Stimulated activated naive CD8-positive, alpha-beta T cell treated with anti-CD3 and anti-CD28 coated beads, Interleukin-15, Interleukin-2, amounts not matched to agents 100 ng/mL and 50 ng/mL, for 24 hours (primary cell): Measurements from ENCODE around the gene CD9.
A peak's percentile ranks its signal among the peaks of the same experiment; 100 is the strongest.
"Not testable (repeated sequence)": the region's sequence is repeated elsewhere in the genome, so short reads cannot be mapped to it uniquely, and the experiment has no call there.

Experiments used
- H3K27ac Mint-ChIP-seq: one replicate; pipeline ENCODE4 v1.8.0; 2021; ENCODE audit warnings: mild to moderate bottlenecking, mixed read lengths
- H3K27me3 Mint-ChIP-seq: one replicate; pipeline ENCODE4 v1.8.0; 2021; ENCODE audit warnings: mixed read lengths
- H3K36me3 Mint-ChIP-seq: one replicate; pipeline ENCODE4 v1.8.0; 2021; ENCODE audit warnings: low read depth, mixed read lengths
- H3K4me1 Mint-ChIP-seq: one replicate; pipeline ENCODE4 v1.8.0; 2021; ENCODE audit warnings: low read depth, mixed read lengths
- H3K4me3 Mint-ChIP-seq: one replicate; pipeline ENCODE4 v1.8.0; 2021; ENCODE audit warnings: mild to moderate bottlenecking, mixed read lengths
- H3K9me3 Mint-ChIP-seq: one replicate; pipeline ENCODE4 v1.8.0; 2021; ENCODE audit warnings: mixed read lengths

The CD9 gene

DNA sequence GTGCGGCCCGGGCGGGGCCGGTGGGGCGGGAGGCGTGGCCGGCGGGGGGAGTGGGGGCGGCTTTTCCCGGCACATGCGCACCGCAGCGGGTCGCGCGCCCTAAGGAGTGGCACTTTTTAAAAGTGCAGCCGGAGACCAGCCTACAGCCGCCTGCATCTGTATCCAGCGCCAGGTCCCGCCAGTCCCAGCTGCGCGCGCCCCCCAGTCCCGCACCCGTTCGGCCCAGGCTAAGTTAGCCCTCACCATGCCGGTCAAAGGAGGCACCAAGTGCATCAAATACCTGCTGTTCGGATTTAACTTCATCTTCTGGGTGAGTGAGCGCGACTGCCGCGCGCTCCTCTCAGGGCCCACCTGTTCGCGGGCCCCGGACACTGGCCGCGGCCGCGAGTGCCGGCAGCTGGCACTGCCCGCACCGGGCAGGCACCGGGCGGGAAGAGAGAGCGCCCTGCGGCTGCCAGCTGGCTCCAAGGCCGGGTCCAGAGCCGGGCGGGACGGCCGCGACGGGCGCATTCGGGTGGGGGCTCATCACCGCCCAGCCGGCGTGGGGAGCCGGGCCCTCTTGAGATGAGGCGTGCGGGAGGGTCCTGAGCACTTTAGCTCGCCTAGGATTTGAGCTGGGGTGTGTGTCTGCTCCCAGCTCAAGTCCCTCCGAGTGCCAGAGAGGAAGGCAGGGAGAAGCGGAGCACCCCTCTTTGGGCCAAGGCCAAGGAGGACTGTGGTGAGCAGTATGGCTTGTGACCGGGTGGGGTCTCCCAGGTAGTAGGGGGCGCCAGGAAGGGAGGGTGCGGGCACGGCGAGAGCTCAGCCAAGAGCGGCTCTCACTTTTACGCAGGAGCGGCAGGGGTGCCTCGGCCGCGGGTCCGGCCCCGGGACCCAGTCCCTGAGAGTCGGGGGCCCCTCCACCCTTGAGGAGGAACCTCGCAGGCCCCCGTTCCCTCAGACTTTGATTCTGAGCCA lies at the start of gene CD9:
Gene CD9 (plus strand): TSS at position 145 of the 957 bp plus-strand sequence. CDS start 100 bp downstream, at position 245.
- Mint-ChIP-seq H3K9me3 (no peaks in the 10 kb centered on the region), H3K4me3 (peak within 1 kb of the TSS; percentile 75), H3K4me1 (peaks cover 33% of the 10 kb centered on the region), H3K27ac (no peak within 1 kb of the TSS), H3K27me3 (peaks cover 43% of the 10 kb centered on the region), H3K36me3 (no peaks in the 10 kb centered on the region)

- Mint-ChIP-seq H3K9me3 (no peaks in the 10 kb centered on the region), H3K27me3 (no peaks in the 10 kb centered on the region), H3K36me3 (no peaks in the 10 kb centered on the region), H3K27ac (no peak overlapping the region), H3K4me1 (peaks cover 6% of the 10 kb centered on the region), H3K4me3 (no peak overlapping the region)
Measured at GRCh38 chr12:6154730-6155459, 45.3 kb upstream of the CD9 start.

GRCh38 chr12:6157482-6157881 lies 42.7 kb upstream of the CD9 start:
- H3K4me3 Mint-ChIP-seq = no peak overlapping the region
- peaks cover 6% of the 10 kb centered on the region for H3K4me1 Mint-ChIP-seq
- H3K27me3 Mint-ChIP-seq = no peaks in the 10 kb centered on the region
- no peak overlapping the region for H3K27ac Mint-ChIP-seq
- no peaks in the 10 kb centered on the region for H3K9me3 Mint-ChIP-seq
- H3K36me3 Mint-ChIP-seq = no peaks in the 10 kb centered on the region

DNA sequence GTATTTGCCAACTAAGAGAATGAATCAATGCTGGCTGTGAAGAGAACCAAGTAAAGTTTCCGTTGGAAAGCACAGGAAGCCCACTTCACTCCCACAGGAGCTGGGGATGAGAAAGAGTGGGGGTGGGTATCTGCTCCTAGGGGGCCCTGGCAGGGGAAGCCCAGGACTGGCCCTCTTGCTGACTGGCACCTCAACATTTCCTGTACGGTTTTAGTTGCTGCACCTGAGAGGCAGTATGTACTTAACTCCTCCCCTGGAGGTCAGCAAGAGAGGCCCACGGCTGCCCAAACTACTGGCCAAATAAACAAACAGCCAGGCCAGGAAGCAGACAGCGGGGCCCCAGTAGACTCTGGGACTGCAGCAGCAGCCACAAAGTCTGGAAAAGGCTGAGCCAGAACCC lies 41.9 kb upstream of the CD9 start:
- Mint-ChIP-seq H3K9me3 (no peaks in the 10 kb centered on the region), H3K27ac (no peak overlapping the region), H3K27me3 (no peaks in the 10 kb centered on the region), H3K4me1 (peaks cover 6% of the 10 kb centered on the region), H3K36me3 (no peaks in the 10 kb centered on the region), H3K4me3 (no peak overlapping the region)

GRCh38 chr12:6158749-6159148 lies 41.5 kb upstream of the CD9 start:
- Mint-ChIP-seq H3K9me3 (no peaks in the 10 kb centered on the region), H3K36me3 (no peaks in the 10 kb centered on the region), H3K4me1 (peaks cover 6% of the 10 kb centered on the region), H3K27me3 (no peaks in the 10 kb centered on the region), H3K4me3 (no peak overlapping the region), H3K27ac (peak overlapping the region; percentile 32)

- peak overlapping the region; percentile 32 for H3K27ac Mint-ChIP-seq
- not testable (repeated sequence) for H3K4me1 Mint-ChIP-seq, H3K9me3 Mint-ChIP-seq, H3K4me3 Mint-ChIP-seq, H3K36me3 Mint-ChIP-seq, H3K27me3 Mint-ChIP-seq
Measured at GRCh38 chr12:6159166-6160011, 40.8 kb upstream of the CD9 start.

DNA sequence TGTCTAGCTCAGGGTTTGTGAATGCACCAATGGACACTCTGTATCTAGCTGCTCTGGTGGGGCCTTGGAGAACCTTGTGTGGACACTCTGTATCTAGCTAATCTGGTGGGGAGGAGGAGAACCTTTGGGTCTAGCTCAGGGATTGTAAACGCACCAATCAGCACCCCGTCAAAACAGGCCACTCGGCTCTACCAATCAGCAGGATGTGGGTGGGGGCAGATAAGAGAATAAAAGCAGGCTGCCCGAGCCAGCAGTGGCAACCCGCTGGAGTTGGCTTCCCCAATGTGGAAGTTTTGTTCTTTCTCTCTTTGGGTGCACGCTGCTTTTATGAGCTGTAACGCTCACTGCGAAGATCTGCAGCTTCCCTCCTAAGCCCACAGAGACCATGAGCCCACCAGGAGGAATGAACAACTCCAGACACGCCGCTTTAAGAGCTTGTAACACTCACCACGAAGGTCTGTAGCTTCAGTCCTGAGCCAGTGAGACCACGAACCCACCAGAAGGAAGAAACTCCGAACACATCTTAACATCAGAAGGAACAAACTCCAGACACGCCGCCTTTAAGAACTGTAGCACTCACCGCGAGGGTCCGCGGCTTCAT lies 40.1 kb upstream of the CD9 start:
- H3K9me3 Mint-ChIP-seq, H3K27me3 Mint-ChIP-seq, H3K4me3 Mint-ChIP-seq, H3K36me3 Mint-ChIP-seq, H3K27ac Mint-ChIP-seq, H3K4me1 Mint-ChIP-seq: not testable (repeated sequence)

- H3K27me3 Mint-ChIP-seq = no peaks in the 10 kb centered on the region
- no peaks in the 10 kb centered on the region for H3K9me3 Mint-ChIP-seq
- peaks cover 15% of the 10 kb centered on the region for H3K4me1 Mint-ChIP-seq
- H3K4me3 Mint-ChIP-seq = no peak overlapping the region
- H3K27ac Mint-ChIP-seq = no peak overlapping the region
- H3K36me3 Mint-ChIP-seq = no peaks in the 10 kb centered on the region
Measured at GRCh38 chr12:6161124-6161882, 38.9 kb upstream of the CD9 start.

DNA sequence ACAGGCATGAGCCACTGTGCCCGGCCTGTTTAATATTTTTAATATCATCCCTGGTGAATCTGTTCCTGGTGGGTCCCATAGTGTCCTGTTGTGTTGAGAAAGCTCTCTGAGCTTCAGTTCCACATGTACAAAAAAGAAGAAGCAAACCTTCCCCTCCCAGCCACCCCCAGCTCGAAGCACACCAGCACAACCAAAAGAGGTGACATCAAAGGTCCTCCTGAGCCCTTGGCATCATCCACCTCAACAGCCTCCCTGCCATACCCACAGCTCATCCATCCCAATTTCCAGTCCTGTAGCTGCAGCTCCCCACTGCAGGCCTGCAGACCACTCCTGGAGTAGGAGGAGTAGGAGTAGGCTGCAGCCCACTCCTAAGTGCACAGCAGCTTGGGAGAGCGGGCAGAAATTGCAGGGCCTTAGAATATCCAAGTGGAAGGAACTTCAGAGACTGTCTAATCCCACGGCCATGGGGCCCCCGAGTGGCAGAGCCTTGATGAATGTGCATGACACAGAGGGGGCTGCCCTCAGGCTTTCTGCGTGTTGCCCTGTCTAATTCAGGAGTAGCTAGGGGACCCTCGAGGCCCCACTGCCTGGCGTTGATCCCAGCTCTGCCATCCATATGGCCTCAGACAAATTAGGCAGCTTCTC lies 36.7 kb upstream of the CD9 start:
- no peak overlapping the region for H3K4me3 Mint-ChIP-seq
- no peaks in the 10 kb centered on the region for H3K36me3 Mint-ChIP-seq
- no peaks in the 10 kb centered on the region for H3K27me3 Mint-ChIP-seq
- H3K4me1 Mint-ChIP-seq = peaks cover 32% of the 10 kb centered on the region
- no peaks in the 10 kb centered on the region for H3K9me3 Mint-ChIP-seq
- H3K27ac Mint-ChIP-seq = no peak overlapping the region

GRCh38 chr12:6165395-6165794 lies 34.8 kb upstream of the CD9 start:
- peaks cover 44% of the 10 kb centered on the region for H3K4me1 Mint-ChIP-seq
- H3K27me3 Mint-ChIP-seq = no peaks in the 10 kb centered on the region
- no peaks in the 10 kb centered on the region for H3K9me3 Mint-ChIP-seq
- no peak overlapping the region for H3K4me3 Mint-ChIP-seq
- H3K36me3 Mint-ChIP-seq = no peaks in the 10 kb centered on the region
- no peak overlapping the region for H3K27ac Mint-ChIP-seq

GRCh38 chr12:6166808-6167207 lies 33.4 kb upstream of the CD9 start:
- H3K36me3 Mint-ChIP-seq = no peaks in the 10 kb centered on the region
- H3K9me3 Mint-ChIP-seq = no peaks in the 10 kb centered on the region
- no peaks in the 10 kb centered on the region for H3K27me3 Mint-ChIP-seq
- no peak overlapping the region for H3K4me3 Mint-ChIP-seq
- peak overlapping the region; percentile 97 for H3K27ac Mint-ChIP-seq
- peaks cover 44% of the 10 kb centered on the region for H3K4me1 Mint-ChIP-seq

GRCh38 chr12:6167327-6168280 lies 32.6 kb upstream of the CD9 start:
- Mint-ChIP-seq H3K27ac (peak overlapping the region; percentile 97), H3K4me3 (peak overlapping the region; percentile 75), H3K9me3 (no peaks in the 10 kb centered on the region), H3K27me3 (no peaks in the 10 kb centered on the region), H3K4me1 (peaks cover 44% of the 10 kb centered on the region), H3K36me3 (no peaks in the 10 kb centered on the region)
